Activated CD4-positive, alpha-beta memory T cell treated with anti-CD3 and anti-CD28 coated beads, Interleukin-2, amount 10 ng/mL, durations not matched to agents 7 days and 5 days (primary cell): Measurements from ENCODE around the gene TCEAL9. TPM values are rescaled to one million over a fixed set of nuclear protein-coding genes. Genes with fewer than 3 reads are reported as not detected.
"Not testable (repeated sequence)": the region's sequence is repeated elsewhere in the genome, so short reads cannot be mapped to it uniquely, and the experiment has no call there.

Experiments used
- CTCF ChIA-PET: fragments of 350-600 bp; sonication (Branson Sonifier 250); formaldehyde crosslinking; loops from one replicate; lab custom pipeline; 2021; ENCODE audit warnings: antibody characterized with exemption, inconsistent platforms; lab: Charles Lee
- POLR2A ChIA-PET: fragments of 350-600 bp; sonication (Branson Sonifier 250); formaldehyde crosslinking; loops from one replicate; lab custom pipeline; 2021; ENCODE audit warnings: antibody characterized with exemption; lab: Charles Lee
- DNase-seq: peaks from one replicate; pipeline ENCODE4 v3.0.0-alpha.2; 2020
- H3K27ac Mint-ChIP-seq: one replicate; pipeline ENCODE4 v1.8.0; 2021; ENCODE audit warnings: mild to moderate bottlenecking, mixed read lengths
- H3K27me3 Mint-ChIP-seq: one replicate; pipeline ENCODE4 v1.8.0; 2021; ENCODE audit warnings: mixed read lengths
- H3K36me3 Mint-ChIP-seq: one replicate; pipeline ENCODE4 v1.8.0; 2021; ENCODE audit warnings: low read depth, mixed read lengths
- H3K4me1 Mint-ChIP-seq: one replicate; pipeline ENCODE4 v1.8.0; 2021; ENCODE audit warnings: mixed read lengths
- H3K4me3 Mint-ChIP-seq: one replicate; pipeline ENCODE4 v1.8.0; 2021; ENCODE audit warnings: mild to moderate bottlenecking, mixed read lengths
- H3K9me3 Mint-ChIP-seq: one replicate; pipeline ENCODE4 v1.8.0; 2021; ENCODE audit warnings: mixed read lengths
- total RNA-seq, 2 experiments: library from RNA; stranded (reverse); gene quantifications; one replicate each; pipeline ENCODE4 v1.2.3, GENCODE V29; 2021

TCEAL9 gene
- total RNA-seq, 2 experiments from 2014 or later = 0.50 to 1.0 TPM

- ChIA-PET CTCF (no interaction called here), POLR2A (no interaction called here)
- H3K36me3 Mint-ChIP-seq = no peaks in the 10 kb centered on the region
- H3K27ac Mint-ChIP-seq = no peak overlapping the region
- H3K4me3 Mint-ChIP-seq = no peak overlapping the region
- H3K27me3 Mint-ChIP-seq = peaks cover 7% of the 10 kb centered on the region
- no peaks in the 10 kb centered on the region for H3K9me3 Mint-ChIP-seq
- H3K4me1 Mint-ChIP-seq = no peaks in the 10 kb centered on the region
- DNase-seq = no peak
These were observed 26.6 kb downstream of the TCEAL9 start for GRCh38 chrX:103382877-103383276.

DNA sequence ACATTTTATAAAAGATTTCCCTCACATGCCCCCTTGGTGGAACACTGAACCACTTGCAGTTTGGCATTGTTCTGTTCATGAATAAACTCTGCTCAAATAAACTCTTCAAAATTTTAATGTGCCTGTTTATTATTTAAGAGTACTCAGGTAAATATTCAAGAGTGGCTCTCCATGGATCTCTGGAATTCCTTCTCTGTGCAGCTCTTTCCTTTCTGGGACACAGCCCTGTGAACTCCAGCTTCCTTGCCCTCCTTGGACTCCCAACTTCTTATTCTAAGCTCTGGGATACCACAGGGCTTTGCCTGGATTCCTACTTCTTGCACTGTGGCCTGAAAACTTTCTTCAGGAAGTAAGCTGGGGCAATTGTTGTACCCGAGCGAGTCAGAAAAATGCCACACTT lies 28.4 kb downstream of the TCEAL9 start:
- H3K27ac Mint-ChIP-seq = no peak overlapping the region
- peaks cover 11% of the 10 kb centered on the region for H3K27me3 Mint-ChIP-seq
- no peak for DNase-seq
- ChIA-PET POLR2A (no interaction called here), CTCF (no interaction called here)
- H3K36me3 Mint-ChIP-seq = no peaks in the 10 kb centered on the region
- no peaks in the 10 kb centered on the region for H3K9me3 Mint-ChIP-seq
- no peak overlapping the region for H3K4me3 Mint-ChIP-seq
- no peaks in the 10 kb centered on the region for H3K4me1 Mint-ChIP-seq

- H3K27ac Mint-ChIP-seq, H3K36me3 Mint-ChIP-seq, DNase-seq, POLR2A ChIA-PET, H3K4me1 Mint-ChIP-seq, CTCF ChIA-PET, H3K4me3 Mint-ChIP-seq, H3K9me3 Mint-ChIP-seq: not testable (repeated sequence)
- peaks cover 13% of the 10 kb centered on the region for H3K27me3 Mint-ChIP-seq
These were observed 29.1 kb downstream of the TCEAL9 start for GRCh38 chrX:103385283-103385830.

DNA sequence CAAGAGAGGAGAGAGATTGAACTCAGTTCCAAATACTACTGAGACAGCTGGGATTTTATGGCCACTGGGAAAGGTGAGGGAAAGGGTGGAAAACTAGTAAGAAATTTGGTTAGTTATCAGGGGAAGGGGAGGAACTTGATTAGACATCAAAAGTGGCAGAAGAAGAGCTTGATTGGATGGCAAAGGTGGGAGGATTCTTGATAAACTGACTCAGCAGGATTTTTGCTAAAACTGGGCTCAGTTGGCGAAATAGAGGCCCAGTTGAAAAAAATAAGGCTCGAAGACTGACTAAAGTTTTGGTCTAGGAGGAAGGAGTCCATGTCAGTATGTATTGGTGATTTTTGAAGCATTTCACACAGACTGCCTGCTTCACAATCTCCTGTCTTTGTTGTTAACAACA lies 30.0 kb downstream of the TCEAL9 start:
- Mint-ChIP-seq H3K36me3 (no peaks in the 10 kb centered on the region), H3K4me3 (no peak overlapping the region), H3K27ac (no peak overlapping the region), H3K27me3 (peaks cover 17% of the 10 kb centered on the region), H3K4me1 (peaks cover 2% of the 10 kb centered on the region), H3K9me3 (no peaks in the 10 kb centered on the region)
- ChIA-PET CTCF (no interaction called here), POLR2A (no interaction called here)
- no peak for DNase-seq

- Mint-ChIP-seq H3K27ac (no peak overlapping the region), H3K4me3 (no peak overlapping the region), H3K36me3 (no peaks in the 10 kb centered on the region), H3K4me1 (peaks cover 5% of the 10 kb centered on the region), H3K9me3 (no peaks in the 10 kb centered on the region), H3K27me3 (peaks cover 9% of the 10 kb centered on the region)
- ChIA-PET CTCF (no interaction called here), POLR2A (no interaction called here)
- no peak for DNase-seq
These were observed 37.2 kb downstream of the TCEAL9 start for GRCh38 chrX:103393487-103393886.

DNA sequence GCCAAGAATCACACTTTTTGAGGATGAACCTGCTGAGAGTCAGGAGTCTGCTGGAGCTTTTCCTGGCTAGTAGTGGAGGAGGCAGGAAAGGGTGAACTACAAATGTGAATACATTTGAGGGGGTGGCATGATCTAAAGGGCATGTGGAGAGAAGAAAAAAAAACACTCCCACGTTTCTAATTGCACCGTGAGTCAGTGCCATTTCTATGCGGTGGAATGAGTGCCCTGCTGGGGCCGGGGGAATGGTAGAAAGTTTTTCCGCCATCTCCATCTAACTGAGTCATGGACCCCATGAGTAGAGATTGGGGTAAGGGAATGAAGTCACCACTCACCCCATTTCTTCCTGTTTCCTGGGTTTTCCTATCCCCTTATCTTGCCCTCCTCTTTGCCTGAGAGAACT lies 39.9 kb downstream of the TCEAL9 start:
- Mint-ChIP-seq H3K27ac (no peak overlapping the region), H3K27me3 (no peaks in the 10 kb centered on the region), H3K4me1 (peaks cover 7% of the 10 kb centered on the region), H3K36me3 (no peaks in the 10 kb centered on the region), H3K9me3 (no peaks in the 10 kb centered on the region), H3K4me3 (no peak overlapping the region)
- ChIA-PET POLR2A (no interaction called here), CTCF (no interaction called here)
- DNase-seq = no peak

GRCh38 chrX:103396660-103397059 lies 40.4 kb downstream of the TCEAL9 start:
- no peaks in the 10 kb centered on the region for H3K27me3 Mint-ChIP-seq
- H3K36me3 Mint-ChIP-seq = no peaks in the 10 kb centered on the region
- no peaks in the 10 kb centered on the region for H3K9me3 Mint-ChIP-seq
- ChIA-PET CTCF (no interaction called here), POLR2A (no interaction called here)
- H3K27ac Mint-ChIP-seq = no peak overlapping the region
- peaks cover 7% of the 10 kb centered on the region for H3K4me1 Mint-ChIP-seq
- no peak for DNase-seq
- no peak overlapping the region for H3K4me3 Mint-ChIP-seq

GRCh38 chrX:103397707-103398106 lies 41.4 kb downstream of the TCEAL9 start:
- no peak for DNase-seq
- Mint-ChIP-seq H3K9me3 (no peaks in the 10 kb centered on the region), H3K27me3 (no peaks in the 10 kb centered on the region), H3K4me3 (no peak overlapping the region), H3K36me3 (no peaks in the 10 kb centered on the region), H3K27ac (no peak overlapping the region), H3K4me1 (peaks cover 7% of the 10 kb centered on the region)
- ChIA-PET POLR2A (no interaction called here), CTCF (no interaction called here)

DNA sequence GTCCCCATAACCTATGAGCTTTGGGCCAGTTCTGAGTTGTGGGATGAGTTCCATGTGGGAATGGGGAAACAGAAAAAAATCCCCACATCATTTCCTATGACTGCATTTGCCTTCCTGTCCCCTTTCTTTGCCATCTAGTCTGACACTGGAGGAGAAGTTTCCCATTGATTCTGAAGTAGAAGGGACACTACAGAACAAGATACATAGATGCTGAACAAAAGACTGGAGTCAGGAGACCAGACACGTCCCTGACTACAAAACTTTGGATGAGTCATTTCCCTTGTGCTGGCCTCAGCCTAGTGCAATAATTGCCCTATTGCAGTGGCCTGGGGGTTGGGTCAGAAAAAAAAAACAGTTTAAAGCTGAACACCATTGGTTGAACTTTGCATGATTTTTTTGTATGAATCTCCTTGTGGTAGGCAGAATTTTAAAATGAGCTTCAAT lies 42.1 kb downstream of the TCEAL9 start:
- Mint-ChIP-seq H3K4me1 (peaks cover 7% of the 10 kb centered on the region), H3K4me3 (no peak overlapping the region), H3K27ac (no peak overlapping the region), H3K36me3 (no peaks in the 10 kb centered on the region), H3K27me3 (no peaks in the 10 kb centered on the region), H3K9me3 (no peaks in the 10 kb centered on the region)
- POLR2A ChIA-PET = no interaction called here
- CTCF ChIA-PET = no interaction called here
- no peak for DNase-seq

DNA sequence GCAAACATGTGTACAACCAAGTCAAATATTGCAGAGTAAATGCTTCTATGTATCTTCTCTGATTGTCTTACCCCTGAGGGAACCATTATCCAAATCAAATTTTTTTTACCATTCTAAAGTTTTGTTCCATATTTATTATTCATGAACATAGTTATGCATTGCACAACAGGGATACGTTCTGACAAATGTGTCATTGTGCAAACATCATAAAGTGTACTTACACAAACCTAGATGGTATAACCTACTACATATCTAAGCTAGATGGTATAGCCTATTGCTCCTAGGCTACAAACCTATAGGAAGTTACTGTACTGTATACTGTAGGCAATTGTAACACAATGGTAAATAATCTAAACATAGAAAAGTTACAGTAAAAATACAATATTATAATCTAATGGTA lies 43.4 kb downstream of the TCEAL9 start:
- CTCF ChIA-PET = no interaction called here
- Mint-ChIP-seq H3K27me3 (no peaks in the 10 kb centered on the region), H3K9me3 (no peaks in the 10 kb centered on the region)

GRCh38 chrX:103400931-103401330 lies 44.6 kb downstream of the TCEAL9 start:
- no peaks in the 10 kb centered on the region for H3K27me3 Mint-ChIP-seq
- DNase-seq = no peak
- H3K4me3 Mint-ChIP-seq = no peak overlapping the region
- H3K27ac Mint-ChIP-seq = no peak overlapping the region
- ChIA-PET POLR2A (no interaction called here), CTCF (no interaction called here)
- H3K9me3 Mint-ChIP-seq = no peaks in the 10 kb centered on the region
- H3K4me1 Mint-ChIP-seq = peaks cover 18% of the 10 kb centered on the region
- H3K36me3 Mint-ChIP-seq = no peaks in the 10 kb centered on the region

More for the DNA sequence above, 43.4 kb downstream of the TCEAL9 start:
- Mint-ChIP-seq H3K4me3 (no peak overlapping the region), H3K36me3 (no peaks in the 10 kb centered on the region), H3K27ac (no peak overlapping the region), H3K4me1 (peaks cover 13% of the 10 kb centered on the region)
- DNase-seq = no peak
- POLR2A ChIA-PET = no interaction called here

DNA sequence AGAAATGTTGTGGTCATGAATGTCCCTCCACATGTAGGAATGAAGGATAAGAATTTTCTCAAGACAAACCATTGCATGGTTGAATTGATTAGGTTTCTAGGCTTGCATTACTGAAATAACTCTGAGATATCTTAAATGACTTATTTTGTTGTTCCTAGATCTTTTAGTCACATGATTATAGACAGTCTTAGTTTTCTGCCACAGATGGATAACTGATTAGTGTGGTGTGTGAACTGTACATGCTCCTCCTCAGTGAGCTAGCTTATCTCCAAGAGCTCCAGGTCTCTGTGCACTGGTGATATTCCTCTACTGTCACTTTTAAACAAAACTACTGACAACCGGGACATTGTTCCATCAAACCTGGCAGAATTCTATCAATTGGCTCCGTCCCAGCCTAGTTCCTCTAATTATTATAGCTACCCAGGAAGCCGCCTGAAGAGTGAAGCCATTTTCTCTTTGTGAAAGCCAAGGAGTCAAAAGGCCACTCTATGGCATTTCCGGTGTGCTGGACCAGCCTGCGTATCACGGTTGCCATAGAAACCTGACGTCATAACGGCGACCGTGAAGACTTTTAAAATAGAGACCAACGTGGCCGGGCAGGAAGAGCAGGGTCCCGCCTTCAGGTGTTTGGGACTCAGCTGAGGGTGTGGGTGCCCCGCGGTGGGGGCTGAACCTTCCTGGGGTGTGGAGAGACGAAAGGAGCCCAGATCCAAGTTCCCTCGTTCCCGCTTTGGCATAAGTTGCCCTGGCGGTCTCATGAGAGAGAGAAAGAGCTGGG lies 48.1 kb downstream of the TCEAL9 start:
- Mint-ChIP-seq H3K4me3 (peak overlapping the region; percentile 77), H3K36me3 (no peaks in the 10 kb centered on the region), H3K9me3 (no peaks in the 10 kb centered on the region), H3K27me3 (no peaks in the 10 kb centered on the region), H3K27ac (no peak overlapping the region), H3K4me1 (peaks cover 11% of the 10 kb centered on the region)
- DNase-seq = peak; percentile 67
- CTCF ChIA-PET = interaction anchor here (1.2 kb wide), 1 partner anchor 145 kb away, joined by 3 read pairs; no protein-coding TSS in a partner anchor
- POLR2A ChIA-PET = interaction anchor here (0.7 kb wide), 1 partner anchor 149 kb away, joined by 3 read pairs; the partner anchor contains the start of gene TCEAL8

DNA sequence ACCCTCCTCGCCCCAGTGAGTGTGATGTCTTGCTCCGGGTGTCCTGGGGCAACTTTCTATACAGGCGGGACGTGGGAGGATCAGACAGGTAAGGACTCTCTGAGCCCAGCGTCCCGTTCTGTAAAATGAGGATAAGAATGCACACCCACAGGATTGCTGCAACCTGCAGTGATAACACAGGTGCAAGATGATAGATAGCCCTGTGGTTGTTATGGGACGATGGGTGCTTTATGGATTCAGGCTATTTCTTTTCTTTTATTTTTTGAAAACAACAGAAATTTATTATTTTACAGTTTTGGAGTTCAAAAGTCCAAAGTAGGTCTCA lies 48.7 kb downstream of the TCEAL9 start:
- Mint-ChIP-seq H3K27me3 (no peaks in the 10 kb centered on the region), H3K4me3 (peak overlapping the region; percentile 77), H3K27ac (no peak overlapping the region), H3K9me3 (no peaks in the 10 kb centered on the region), H3K4me1 (peaks cover 11% of the 10 kb centered on the region), H3K36me3 (no peaks in the 10 kb centered on the region)
- POLR2A ChIA-PET = no interaction called here
- no peak for DNase-seq
- CTCF ChIA-PET = no interaction called here

GRCh38 chrX:103406256-103406655 lies 50.0 kb downstream of the TCEAL9 start:
- ChIA-PET POLR2A (no interaction called here), CTCF (no interaction called here)
- no peak overlapping the region for H3K27ac Mint-ChIP-seq
- H3K27me3 Mint-ChIP-seq = no peaks in the 10 kb centered on the region
- H3K36me3 Mint-ChIP-seq = no peaks in the 10 kb centered on the region
- peaks cover 11% of the 10 kb centered on the region for H3K4me1 Mint-ChIP-seq
- H3K9me3 Mint-ChIP-seq = no peaks in the 10 kb centered on the region
- H3K4me3 Mint-ChIP-seq = no peak overlapping the region
- no peak for DNase-seq
